ENCODE results near the gene DTWD1. TPM values are rescaled to one million over a fixed set of nuclear protein-coding genes. Genes with fewer than 3 reads are reported as not detected.
A peak's percentile ranks its signal among the peaks of the same experiment; 100 is the strongest.

The DTWD1 gene
- total and polyA plus RNA-seq, 4 donors = 20.8 to 36.1 (median 27.3) TPM

DNA sequence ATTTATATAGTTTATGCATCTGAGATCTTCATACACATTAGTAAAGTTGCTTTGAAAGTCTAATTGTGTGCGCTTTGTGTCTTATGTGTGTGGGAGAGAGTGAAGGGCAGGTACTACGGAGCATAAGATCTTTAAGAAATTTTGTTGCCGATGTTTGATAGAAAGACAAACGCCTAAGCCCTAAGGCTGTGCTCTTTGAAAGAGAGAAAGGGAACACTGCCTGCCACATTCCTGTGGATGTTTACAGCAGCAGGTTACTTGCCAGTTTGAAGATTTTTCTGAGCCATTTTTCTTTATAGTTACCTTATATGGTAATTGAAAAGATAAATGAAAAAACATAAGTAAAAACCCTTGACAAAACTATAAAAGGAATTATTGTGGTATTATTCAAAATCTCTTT is 17.0 kb downstream of the DTWD1 start:
- no peaks in the 10 kb centered on the region for H3K9me3 ChIP-seq (ENCODE audit: control insufficient read depth, insufficient read depth, low read length)
- no peaks in the 10 kb centered on the region for H3K27me3 ChIP-seq (ENCODE audit: control insufficient read depth, insufficient read depth, low read length)
- no peak overlapping the region for H3K4me3 ChIP-seq (ENCODE audit: low read depth, low read length)
- H3K27ac ChIP-seq (ENCODE audit: low read depth, low read length) = no peak overlapping the region
- H3K4me1 ChIP-seq (ENCODE audit: control insufficient read depth, insufficient read depth, low read length) = no peaks in the 10 kb centered on the region
- no peak for DNase-seq (ENCODE audit: low read depth in 4 of 6, low spot score in 6 of 6)
- 79% methylated on average over 3 of the region's 4 CpGs for WGBS (ENCODE audit: insufficient coverage)
- peaks cover 6% of the 10 kb centered on the region for H3K36me3 ChIP-seq (ENCODE audit: control insufficient read depth, insufficient read depth, low read length)

DNA sequence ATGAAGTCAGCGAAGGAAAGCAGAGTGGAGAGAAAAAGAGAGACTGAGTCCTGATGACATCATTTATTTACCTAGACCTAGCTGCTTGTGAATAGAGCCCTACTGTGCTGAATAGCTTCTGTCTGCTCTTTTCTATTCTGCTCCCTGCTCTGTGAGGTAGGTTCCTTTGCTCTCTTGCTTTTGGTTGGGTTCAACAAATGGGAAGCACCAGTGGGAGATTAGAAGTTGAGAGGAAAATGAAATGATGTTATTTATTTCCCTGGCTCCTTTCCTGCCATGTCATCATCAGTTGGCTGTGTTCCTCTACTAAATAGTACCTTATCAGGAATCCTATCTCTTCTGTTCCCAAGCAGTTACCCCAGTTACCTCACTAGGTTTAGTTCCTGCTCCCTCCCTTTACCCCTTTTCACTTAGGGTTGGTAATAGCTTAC is 23.5 kb downstream of the DTWD1 start:
- WGBS (ENCODE audit: insufficient coverage) = 100% methylated on average over 1 of the region's 1 CpG
- H3K27ac ChIP-seq (ENCODE audit: low read depth, low read length) = no peak overlapping the region

DNA sequence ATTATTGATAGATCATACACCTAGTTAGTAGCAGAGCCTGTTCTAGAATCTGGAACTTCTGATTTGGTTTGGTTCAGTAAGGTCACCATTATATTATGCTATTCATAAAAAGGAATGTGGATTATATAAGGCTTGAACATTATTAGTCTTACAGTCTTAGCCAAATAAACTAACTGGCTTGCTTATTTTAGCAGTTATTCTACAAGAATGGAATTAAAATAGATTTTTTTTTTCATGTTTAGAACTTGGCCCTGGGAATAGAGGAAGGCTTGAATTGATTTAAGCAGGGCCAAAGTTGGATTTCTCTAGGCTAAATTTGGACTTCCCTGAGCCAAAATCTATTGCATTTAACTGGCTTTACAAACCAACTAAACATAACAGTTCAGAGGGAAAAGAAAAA is 24.4 kb downstream of the DTWD1 start:
- no peaks in the 10 kb centered on the region for H3K4me1 ChIP-seq (ENCODE audit: control insufficient read depth, insufficient read depth, low read length)
- no peak overlapping the region for H3K4me3 ChIP-seq (ENCODE audit: low read depth, low read length)
- no peaks in the 10 kb centered on the region for H3K9me3 ChIP-seq (ENCODE audit: control insufficient read depth, insufficient read depth, low read length)
- H3K36me3 ChIP-seq (ENCODE audit: control insufficient read depth, insufficient read depth, low read length) = no peaks in the 10 kb centered on the region
- DNase-seq (ENCODE audit: low read depth in 4 of 6, low spot score in 6 of 6) = peak in 1 of 6 donors; percentile 38
- peak overlapping the region; percentile 18 for H3K27ac ChIP-seq (ENCODE audit: low read depth, low read length)
- no peaks in the 10 kb centered on the region for H3K27me3 ChIP-seq (ENCODE audit: control insufficient read depth, insufficient read depth, low read length)

More for the DNA sequence above, 23.5 kb downstream of the DTWD1 start:
- Histone ChIP-seq H3K9me3 (ENCODE audit: control insufficient read depth, insufficient read depth, low read length) (no peaks in the 10 kb centered on the region), H3K4me3 (ENCODE audit: low read depth, low read length) (no peak overlapping the region), H3K36me3 (ENCODE audit: control insufficient read depth, insufficient read depth, low read length) (no peaks in the 10 kb centered on the region), H3K27me3 (ENCODE audit: control insufficient read depth, insufficient read depth, low read length) (no peaks in the 10 kb centered on the region), H3K4me1 (ENCODE audit: control insufficient read depth, insufficient read depth, low read length) (no peaks in the 10 kb centered on the region)
- DNase-seq (ENCODE audit: low read depth in 4 of 6, low spot score in 6 of 6) = no peak

- Histone ChIP-seq H3K36me3 (ENCODE audit: control insufficient read depth, insufficient read depth, low read length) (no peaks in the 10 kb centered on the region), H3K9me3 (ENCODE audit: control insufficient read depth, insufficient read depth, low read length) (no peaks in the 10 kb centered on the region), H3K4me3 (ENCODE audit: low read depth, low read length) (no peak overlapping the region), H3K27me3 (ENCODE audit: control insufficient read depth, insufficient read depth, low read length) (no peaks in the 10 kb centered on the region), H3K27ac (ENCODE audit: low read depth, low read length) (peak overlapping the region; percentile 18), H3K4me1 (ENCODE audit: control insufficient read depth, insufficient read depth, low read length) (no peaks in the 10 kb centered on the region)
- peak in 5 of 6 donors; percentile 27 to 81 (median 57) for DNase-seq (ENCODE audit: low read depth in 4 of 6, low spot score in 6 of 6)
These were observed 25.1 kb downstream of the DTWD1 start for GRCh38 chr15:49645941-49646340.

DNA sequence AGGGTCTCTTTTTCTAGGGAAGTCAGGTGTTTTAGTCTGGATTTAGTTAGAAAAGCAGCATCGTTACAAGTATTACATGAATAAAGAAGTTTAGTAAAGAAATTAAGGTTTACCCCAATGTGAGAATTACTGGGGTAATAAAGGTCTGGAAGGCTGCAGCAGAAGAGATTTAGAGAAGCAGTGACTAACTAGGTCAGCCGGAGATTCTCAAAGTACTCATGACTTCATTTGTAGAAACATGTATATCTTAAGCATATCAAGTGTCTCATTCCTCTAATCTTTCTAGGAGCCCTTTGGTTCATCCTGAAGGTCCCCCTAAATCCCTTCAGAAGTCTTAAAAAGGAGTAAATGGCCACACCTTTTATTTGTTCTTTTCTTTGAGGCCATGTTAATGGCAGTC is 26.0 kb downstream of the DTWD1 start:
- no peaks in the 10 kb centered on the region for H3K36me3 ChIP-seq (ENCODE audit: control insufficient read depth, insufficient read depth, low read length)
- no peaks in the 10 kb centered on the region for H3K27me3 ChIP-seq (ENCODE audit: control insufficient read depth, insufficient read depth, low read length)
- no peaks in the 10 kb centered on the region for H3K4me1 ChIP-seq (ENCODE audit: control insufficient read depth, insufficient read depth, low read length)
- H3K4me3 ChIP-seq (ENCODE audit: low read depth, low read length) = no peak overlapping the region
- no peak overlapping the region for H3K27ac ChIP-seq (ENCODE audit: low read depth, low read length)
- no peak for DNase-seq (ENCODE audit: low read depth in 4 of 6, low spot score in 6 of 6)
- no peaks in the 10 kb centered on the region for H3K9me3 ChIP-seq (ENCODE audit: control insufficient read depth, insufficient read depth, low read length)
- no CpG with 5 or more reads among the region's 2 CpGs for WGBS (ENCODE audit: insufficient coverage)

- Histone ChIP-seq H3K27me3 (ENCODE audit: control insufficient read depth, insufficient read depth, low read length) (no peaks in the 10 kb centered on the region), H3K4me3 (ENCODE audit: low read depth, low read length) (no peak overlapping the region), H3K27ac (ENCODE audit: low read depth, low read length) (no peak overlapping the region), H3K9me3 (ENCODE audit: control insufficient read depth, insufficient read depth, low read length) (peaks cover 4% of the 10 kb centered on the region), H3K4me1 (ENCODE audit: control insufficient read depth, insufficient read depth, low read length) (no peaks in the 10 kb centered on the region), H3K36me3 (ENCODE audit: control insufficient read depth, insufficient read depth, low read length) (no peaks in the 10 kb centered on the region)
- no peak for DNase-seq (ENCODE audit: low read depth in 4 of 6, low spot score in 6 of 6)
- no CpG with 5 or more reads among the region's 1 CpG for WGBS (ENCODE audit: insufficient coverage)
These were observed 29.1 kb downstream of the DTWD1 start for GRCh38 chr15:49649987-49650386.

- Histone ChIP-seq H3K36me3 (ENCODE audit: control insufficient read depth, insufficient read depth, low read length) (no peaks in the 10 kb centered on the region), H3K27me3 (ENCODE audit: control insufficient read depth, insufficient read depth, low read length) (no peaks in the 10 kb centered on the region), H3K27ac (ENCODE audit: low read depth, low read length) (no peak overlapping the region), H3K9me3 (ENCODE audit: control insufficient read depth, insufficient read depth, low read length) (peaks cover 4% of the 10 kb centered on the region), H3K4me3 (ENCODE audit: low read depth, low read length) (no peak overlapping the region), H3K4me1 (ENCODE audit: control insufficient read depth, insufficient read depth, low read length) (no peaks in the 10 kb centered on the region)
- 86% methylated on average over 1 of the region's 2 CpGs for WGBS (ENCODE audit: insufficient coverage)
- no peak for DNase-seq (ENCODE audit: low read depth in 4 of 6, low spot score in 6 of 6)
These were observed 29.8 kb downstream of the DTWD1 start for GRCh38 chr15:49650676-49651075.

DNA sequence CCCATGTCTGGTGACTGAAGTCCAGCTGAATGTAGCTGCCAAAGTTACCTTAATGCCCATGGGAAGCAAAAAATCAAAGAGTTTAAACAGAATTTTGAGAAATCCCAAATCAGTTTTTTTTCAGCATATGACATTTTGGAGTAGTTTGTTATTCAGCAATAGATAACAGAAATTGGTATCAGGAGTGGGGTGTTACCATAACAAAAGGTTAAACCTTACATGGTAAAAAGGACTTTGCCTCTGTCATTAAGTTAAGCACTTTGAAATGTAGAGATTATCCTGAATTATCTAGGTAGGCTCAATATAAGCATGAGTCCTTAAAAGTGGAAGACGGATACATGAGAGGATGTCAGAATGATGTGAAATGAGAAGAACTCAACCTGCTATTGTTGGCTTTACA is 32.1 kb downstream of the DTWD1 start:
- Histone ChIP-seq H3K9me3 (ENCODE audit: control insufficient read depth, insufficient read depth, low read length) (peaks cover 4% of the 10 kb centered on the region), H3K4me1 (ENCODE audit: control insufficient read depth, insufficient read depth, low read length) (no peaks in the 10 kb centered on the region), H3K36me3 (ENCODE audit: control insufficient read depth, insufficient read depth, low read length) (no peaks in the 10 kb centered on the region), H3K27me3 (ENCODE audit: control insufficient read depth, insufficient read depth, low read length) (no peaks in the 10 kb centered on the region), H3K4me3 (ENCODE audit: low read depth, low read length) (no peak overlapping the region), H3K27ac (ENCODE audit: low read depth, low read length) (no peak overlapping the region)
- no peak for DNase-seq (ENCODE audit: low read depth in 4 of 6, low spot score in 6 of 6)
- WGBS (ENCODE audit: insufficient coverage) = 92% methylated on average over 1 of the region's 1 CpG

- Histone ChIP-seq H3K36me3 (ENCODE audit: control insufficient read depth, insufficient read depth, low read length) (no peaks in the 10 kb centered on the region), H3K9me3 (ENCODE audit: control insufficient read depth, insufficient read depth, low read length) (peaks cover 4% of the 10 kb centered on the region), H3K4me3 (ENCODE audit: low read depth, low read length) (no peak overlapping the region), H3K4me1 (ENCODE audit: control insufficient read depth, insufficient read depth, low read length) (no peaks in the 10 kb centered on the region), H3K27ac (ENCODE audit: low read depth, low read length) (no peak overlapping the region), H3K27me3 (ENCODE audit: control insufficient read depth, insufficient read depth, low read length) (no peaks in the 10 kb centered on the region)
- WGBS (ENCODE audit: insufficient coverage) = 100% methylated on average over 1 of the region's 1 CpG
- DNase-seq (ENCODE audit: low read depth in 4 of 6, low spot score in 6 of 6) = no peak
These were observed 35.9 kb downstream of the DTWD1 start for GRCh38 chr15:49656734-49657133.

GRCh38 chr15:49664716-49665115 is 43.9 kb downstream of the DTWD1 start:
- H3K36me3 ChIP-seq (ENCODE audit: control insufficient read depth, insufficient read depth, low read length) = no peaks in the 10 kb centered on the region
- no peaks in the 10 kb centered on the region for H3K9me3 ChIP-seq (ENCODE audit: control insufficient read depth, insufficient read depth, low read length)
- no peak for DNase-seq (ENCODE audit: low read depth in 4 of 6, low spot score in 6 of 6)
- H3K27me3 ChIP-seq (ENCODE audit: control insufficient read depth, insufficient read depth, low read length) = no peaks in the 10 kb centered on the region
- H3K27ac ChIP-seq (ENCODE audit: low read depth, low read length) = no peak overlapping the region
- H3K4me3 ChIP-seq (ENCODE audit: low read depth, low read length) = no peak overlapping the region
- no CpG with 5 or more reads among the region's 1 CpG for WGBS (ENCODE audit: insufficient coverage)
- H3K4me1 ChIP-seq (ENCODE audit: control insufficient read depth, insufficient read depth, low read length) = no peaks in the 10 kb centered on the region
